Measurements from ENCODE around the gene IGF1R. TPM values are rescaled to one million over a fixed set of nuclear protein-coding genes. Genes with fewer than 3 reads are reported as not detected.

Gene IGF1R
- total RNA-seq, 3 donors from 2014 or later: 34.7 to 65.2 (median 47.7) TPM

DNA sequence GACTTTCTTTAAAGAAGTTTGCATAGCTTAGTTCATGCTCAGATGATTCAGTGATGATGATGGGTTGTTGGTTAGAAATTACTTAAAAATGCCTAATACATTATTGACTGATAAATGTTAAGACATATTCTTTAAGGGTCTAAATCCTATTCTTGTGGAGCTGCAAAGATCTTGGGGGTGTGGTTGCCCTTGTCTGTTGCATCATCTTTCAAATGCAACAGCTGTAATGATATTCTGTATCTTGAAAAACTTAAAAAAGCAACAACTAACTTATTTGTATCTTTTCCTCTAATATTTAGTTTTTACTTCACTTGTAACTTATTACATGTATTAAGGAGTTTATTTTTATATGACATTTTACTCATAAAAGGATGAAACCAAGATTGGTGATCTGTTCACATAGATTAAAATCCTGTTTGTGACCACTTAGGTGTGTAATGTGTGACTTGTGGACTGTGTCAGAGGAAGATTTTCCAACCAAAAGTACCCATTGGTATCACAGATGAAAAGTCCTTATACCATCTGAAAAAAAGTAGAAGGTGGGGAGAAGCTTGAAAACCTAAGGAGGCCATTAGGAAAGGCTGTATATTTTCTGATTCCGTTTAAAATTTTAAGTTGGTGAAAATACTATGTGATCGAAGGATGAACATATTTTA, 142.8 kb downstream of the IGF1R start:
- Histone ChIP-seq H3K4me1 (ENCODE audit: low read depth) (peaks cover 31% of the 10 kb centered on the region), H3K9me3 (no peaks in the 10 kb centered on the region), H3K36me3 (ENCODE audit: low read depth) (no peaks in the 10 kb centered on the region), H3K4me3 (no peak overlapping the region)
- DNase-seq (no peak), ATAC-seq (no peak)
- intact Hi-C loops (cut with DNase I, micrococcal nuclease): loop anchor here in 1 of 2 donors (10.0 kb wide), 1 partner anchor 54 kb away; no protein-coding TSS in a partner anchor
- TF ChIP-seq, protein P1, sequence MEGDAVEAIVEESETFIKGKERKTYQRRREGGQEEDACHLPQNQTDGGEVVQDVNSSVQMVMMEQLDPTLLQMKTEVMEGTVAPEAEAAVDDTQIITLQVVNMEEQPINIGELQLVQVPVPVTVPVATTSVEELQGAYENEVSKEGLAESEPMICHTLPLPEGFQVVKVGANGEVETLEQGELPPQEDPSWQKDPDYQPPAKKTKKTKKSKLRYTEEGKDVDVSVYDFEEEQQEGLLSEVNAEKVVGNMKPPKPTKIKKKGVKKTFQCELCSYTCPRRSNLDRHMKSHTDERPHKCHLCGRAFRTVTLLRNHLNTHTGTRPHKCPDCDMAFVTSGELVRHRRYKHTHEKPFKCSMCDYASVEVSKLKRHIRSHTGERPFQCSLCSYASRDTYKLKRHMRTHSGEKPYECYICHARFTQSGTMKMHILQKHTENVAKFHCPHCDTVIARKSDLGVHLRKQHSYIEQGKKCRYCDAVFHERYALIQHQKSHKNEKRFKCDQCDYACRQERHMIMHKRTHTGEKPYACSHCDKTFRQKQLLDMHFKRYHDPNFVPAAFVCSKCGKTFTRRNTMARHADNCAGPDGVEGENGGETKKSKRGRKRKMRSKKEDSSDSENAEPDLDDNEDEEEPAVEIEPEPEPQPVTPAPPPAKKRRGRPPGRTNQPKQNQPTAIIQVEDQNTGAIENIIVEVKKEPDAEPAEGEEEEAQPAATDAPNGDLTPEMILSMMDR (IDR thresholded peaks at IDR 0.05): no peak

DNA sequence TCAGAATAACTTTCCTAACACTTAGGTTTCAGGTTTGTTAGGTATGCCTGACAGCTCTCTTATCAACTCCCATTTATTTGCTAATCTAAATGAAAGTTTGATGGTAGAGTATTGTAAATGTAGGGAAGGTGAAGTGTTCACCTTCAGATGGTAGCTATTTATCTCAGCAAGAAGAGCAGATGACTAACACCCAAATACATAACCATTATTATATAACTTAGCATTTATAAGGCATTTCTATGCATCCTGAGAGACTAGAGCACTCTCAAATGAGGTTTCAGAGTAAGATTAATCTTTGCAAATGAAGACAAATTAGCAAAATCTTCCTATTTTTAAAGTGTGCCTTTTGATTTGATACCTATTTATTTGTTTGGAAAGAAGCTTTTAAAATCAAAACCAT, 143.8 kb downstream of the IGF1R start:
- intact Hi-C loops (cut with DNase I, micrococcal nuclease): loop anchor here in 1 of 2 donors (10.0 kb wide), 1 partner anchor 53 kb away; no protein-coding TSS in a partner anchor
- ATAC-seq (no peak), DNase-seq (no peak)

GRCh38 chr15:98794211-98794610, 145.9 kb downstream of the IGF1R start:
- TF ChIP-seq, protein P1 (IDR thresholded peaks at IDR 0.05): no peak
- no peaks in the 10 kb centered on the region for H3K36me3 ChIP-seq (ENCODE audit: low read depth)
- no peaks in the 10 kb centered on the region for H3K9me3 ChIP-seq
- H3K4me3 ChIP-seq: no peak overlapping the region
- DNase-seq: no peak
- H3K4me1 ChIP-seq (ENCODE audit: low read depth): peaks cover 16% of the 10 kb centered on the region
- ATAC-seq: no peak
- intact Hi-C loops (cut with DNase I, micrococcal nuclease): loop anchor here in 1 of 2 donors (10.0 kb wide), 1 partner anchor 51 kb away; no protein-coding TSS in a partner anchor

More for the DNA sequence above, 143.8 kb downstream of the IGF1R start:
- TF ChIP-seq, protein P1 (IDR thresholded peaks at IDR 0.05): no peak
- no peaks in the 10 kb centered on the region for H3K9me3 ChIP-seq
- H3K4me3 ChIP-seq: no peak overlapping the region
- H3K4me1 ChIP-seq (ENCODE audit: low read depth): peaks cover 28% of the 10 kb centered on the region
- no peaks in the 10 kb centered on the region for H3K36me3 ChIP-seq (ENCODE audit: low read depth)

- Histone ChIP-seq H3K9me3 (no peaks in the 10 kb centered on the region), H3K4me3 (no peak overlapping the region), H3K36me3 (ENCODE audit: low read depth) (no peaks in the 10 kb centered on the region), H3K4me1 (ENCODE audit: low read depth) (peaks cover 17% of the 10 kb centered on the region)
- DNase-seq (no peak), ATAC-seq (peak; percentile 35)
- intact Hi-C loops (cut with DNase I, micrococcal nuclease): loop anchor here in 1 of 2 donors (10.0 kb wide), 1 partner anchor 50 kb away; no protein-coding TSS in a partner anchor
- TF ChIP-seq, protein P1 (IDR thresholded peaks at IDR 0.05): no peak
Measured at GRCh38 chr15:98794748-98795147, 146.4 kb downstream of the IGF1R start.

GRCh38 chr15:98795980-98796379, 147.6 kb downstream of the IGF1R start:
- ATAC-seq (no peak), DNase-seq (no peak)
- H3K9me3 ChIP-seq: no peaks in the 10 kb centered on the region
- intact Hi-C loops (cut with DNase I, micrococcal nuclease): loop anchor here in 1 of 2 donors (10.0 kb wide), 1 partner anchor 49 kb away; no protein-coding TSS in a partner anchor
- peaks cover 23% of the 10 kb centered on the region for H3K4me1 ChIP-seq (ENCODE audit: low read depth)
- no peak overlapping the region for H3K4me3 ChIP-seq
- TF ChIP-seq, protein P1 (IDR thresholded peaks at IDR 0.05): no peak
- no peaks in the 10 kb centered on the region for H3K36me3 ChIP-seq (ENCODE audit: low read depth)
